HEK293 (cell line): ENCODE measurements around the gene THBS1.

Experiments
- CTCF ChIA-PET: fragments of 350-600 bp; formaldehyde crosslinking; extraction: SDS; loops from one replicate; lab custom pipeline; 2021; ENCODE audit warnings: antibody characterized with exemption; lab: Yijun Ruan, JAX
- POLR2A ChIA-PET: fragments of 300-600 bp; formaldehyde crosslinking; extraction: SDS; loops from one replicate; lab custom pipeline; 2020; ENCODE audit warnings: antibody characterized with exemption, inconsistent platforms; lab: Yijun Ruan, JAX
- H3K27ac ChIP-seq: fragments of 200-500 bp; sonication (Bioruptor generic); 2 replicates; pipeline ENCODE4 v1.5.1; 2014; ENCODE audit warnings: low read depth, low read length, control low read depth, inconsistent platforms; ENCODE audit errors: extremely low read depth
- H3K36me3 ChIP-seq, 2 experiments: fragments of 200-500 bp in 1 of 2; sonication (Bioruptor generic) in 1 of 2; 1 replicate in 1 of 2; 2 replicates in 1 of 2; pipeline ENCODE4 v1.5.1; 2014 to 2017; ENCODE audit warnings: inconsistent platforms in 2 of 2, low read length in 2 of 2; ENCODE audit not compliant: control insufficient read depth in 2 of 2, insufficient read depth in 1 of 2
- H3K4me1 ChIP-seq: fragments of 200-500 bp; sonication (Bioruptor generic); 2 replicates; pipeline ENCODE4 v1.5.1; 2014; ENCODE audit warnings: mild to moderate bottlenecking, low read length, inconsistent platforms; ENCODE audit not compliant: control insufficient read depth, insufficient read depth
- H3K4me3 ChIP-seq: 2 replicates; pipeline ENCODE4 v1.5.1; 2011; ENCODE audit warnings: low read depth, mild to moderate bottlenecking, control low read depth, low read length, moderate library complexity
- H3K9me3 ChIP-seq: fragments of 200-500 bp; sonication (Bioruptor generic); 2 replicates; pipeline ENCODE4 v1.5.1; 2014; ENCODE audit warnings: low read depth, low read length, inconsistent platforms; ENCODE audit not compliant: control insufficient read depth, insufficient read depth
- AEBP2 ChIP-seq: fragments of 450-650 bp; formaldehyde crosslinking; IDR thresholded peaks from 2 replicates; pipeline ENCODE4 v1.5.1; 2016; ENCODE audit warnings: missing biosample characterization, missing genetic modification characterization, borderline replicate concordance
- CTCF ChIP-seq: fragments of 450-650 bp; formaldehyde crosslinking; IDR thresholded peaks from 2 replicates; pipeline ENCODE4 v1.5.1; 2016; ENCODE audit warnings: missing biosample characterization, missing genetic modification characterization
- FEZF1 ChIP-seq: fragments of 450-650 bp; formaldehyde crosslinking; IDR thresholded peaks from 2 replicates; pipeline ENCODE4 v1.5.1; 2016; ENCODE audit warnings: missing biosample characterization, missing genetic modification characterization
- GLIS1 ChIP-seq: fragments of 450-650 bp; formaldehyde crosslinking; IDR thresholded peaks from 2 replicates; pipeline ENCODE4 v1.5.1; 2016; ENCODE audit warnings: missing biosample characterization, missing genetic modification characterization
- HOXC10 ChIP-seq: sonication (generic); formaldehyde crosslinking; IDR thresholded peaks from 2 replicates; pipeline ENCODE4 v1.8.1; 2023; ENCODE audit warnings: mild to moderate bottlenecking, missing genetic modification reagents
- IKZF3 ChIP-seq: fragments of 450-650 bp; IDR thresholded peaks from 2 replicates; pipeline ENCODE4 v1.5.0; 2018; ENCODE audit warnings: missing biosample characterization, mild to moderate bottlenecking, missing genetic modification characterization, moderate library complexity
- MEIS1 ChIP-seq: sonication (generic); formaldehyde crosslinking; IDR thresholded peaks from 2 replicates; pipeline ENCODE4 v1.8.1; 2022; ENCODE audit warnings: missing genetic modification reagents, mild to moderate bottlenecking, borderline replicate concordance
- RBAK ChIP-seq: fragments of 450-650 bp; formaldehyde crosslinking; IDR thresholded peaks from 2 replicates; pipeline ENCODE4 v1.5.1; 2016; ENCODE audit warnings: missing biosample characterization, missing genetic modification characterization
- SCRT2 ChIP-seq: fragments of 450-650 bp; formaldehyde crosslinking; IDR thresholded peaks from 2 replicates; pipeline ENCODE4 v1.5.1; 2016; ENCODE audit warnings: missing biosample characterization, missing genetic modification characterization
- ZBTB26 ChIP-seq: fragments of 450-650 bp; formaldehyde crosslinking; optimal IDR thresholded peaks from 2 replicates; pipeline ENCODE3; 2016; ENCODE audit warnings: missing biosample characterization, mild to moderate bottlenecking, missing genetic modification characterization
- ZFHX2 ChIP-seq: fragments of 450-650 bp; formaldehyde crosslinking; conservative IDR thresholded peaks from 2 replicates; pipeline ENCODE4 v1.5.1; 2016; ENCODE audit warnings: missing biosample characterization, missing genetic modification characterization
- ZNF169 ChIP-seq: fragments of 450-650 bp; formaldehyde crosslinking; IDR thresholded peaks from 2 replicates; pipeline ENCODE4 v1.5.1; 2016; ENCODE audit warnings: missing biosample characterization, missing genetic modification characterization
- ZNF174 ChIP-seq: fragments of 450-650 bp; formaldehyde crosslinking; IDR thresholded peaks from 2 replicates; pipeline ENCODE4 v1.5.0; 2017; ENCODE audit warnings: missing biosample characterization, mild to moderate bottlenecking, missing genetic modification characterization
- ZNF37A ChIP-seq: fragments of 450-650 bp; IDR thresholded peaks from 2 replicates; pipeline ENCODE4 v1.5.1; 2018; ENCODE audit warnings: missing biosample characterization, missing genetic modification characterization
- ZNF639 ChIP-seq: fragments of 450-650 bp; formaldehyde crosslinking; IDR thresholded peaks from 2 replicates; pipeline ENCODE4 v1.5.1; 2016; ENCODE audit warnings: missing biosample characterization, missing genetic modification characterization
- ZNF660 ChIP-seq: fragments of 450-650 bp; IDR thresholded peaks from 2 replicates; pipeline ENCODE4 v1.5.1; 2018; ENCODE audit warnings: missing biosample characterization, mild to moderate bottlenecking, missing genetic modification characterization
- ZNF670 ChIP-seq: fragments of 450-650 bp; formaldehyde crosslinking; IDR thresholded peaks from 2 replicates; pipeline ENCODE4 v1.5.1; 2016; ENCODE audit warnings: missing biosample characterization, missing genetic modification characterization, low read depth
- ZNF692 ChIP-seq: fragments of 450-650 bp; formaldehyde crosslinking; IDR thresholded peaks from 2 replicates; pipeline ENCODE4 v1.5.1; 2016; ENCODE audit warnings: missing biosample characterization, missing genetic modification characterization
- TF ChIP-seq, protein P1 (sequence below): fragments of 450-650 bp; formaldehyde crosslinking; IDR thresholded peaks from 2 replicates; pipeline ENCODE4 v1.5.1; 2017; ENCODE audit warnings: missing biosample characterization, missing genetic modification characterization
- TF ChIP-seq, protein P2 (sequence below): fragments of 450-650 bp; formaldehyde crosslinking; IDR thresholded peaks from 2 replicates; pipeline ENCODE4 v1.5.1; 2017; ENCODE audit warnings: missing biosample characterization, missing genetic modification characterization

Gene THBS1

DNA sequence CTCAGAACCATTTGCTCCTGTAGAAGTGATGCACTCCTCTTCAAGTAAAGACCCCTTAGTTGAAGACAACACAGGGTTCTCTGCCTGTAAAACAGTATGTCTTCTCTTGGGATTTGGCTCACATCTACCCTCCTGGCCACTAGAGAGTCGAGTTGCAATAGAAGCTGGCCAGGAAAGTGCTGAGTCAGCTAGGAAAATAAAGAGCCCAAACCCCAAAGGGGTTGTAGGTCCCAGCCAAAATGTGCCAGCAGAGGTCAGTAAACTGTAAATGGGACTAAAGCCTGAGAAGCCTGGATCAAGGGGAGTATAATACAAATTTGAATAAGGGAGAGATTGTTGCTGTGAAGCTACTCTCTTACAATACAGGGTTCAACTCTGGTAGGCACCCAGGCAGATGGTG is 37.2 kb upstream of the THBS1 start:
- ChIA-PET POLR2A (no interaction called here), CTCF (interaction anchor here (1.1 kb wide), 1 partner anchor 30 kb away, joined by 4 read pairs; no protein-coding TSS in a partner anchor)
- H3K36me3 ChIP-seq = no peaks in the 10 kb centered on the region
- TF ChIP-seq, protein P1, sequence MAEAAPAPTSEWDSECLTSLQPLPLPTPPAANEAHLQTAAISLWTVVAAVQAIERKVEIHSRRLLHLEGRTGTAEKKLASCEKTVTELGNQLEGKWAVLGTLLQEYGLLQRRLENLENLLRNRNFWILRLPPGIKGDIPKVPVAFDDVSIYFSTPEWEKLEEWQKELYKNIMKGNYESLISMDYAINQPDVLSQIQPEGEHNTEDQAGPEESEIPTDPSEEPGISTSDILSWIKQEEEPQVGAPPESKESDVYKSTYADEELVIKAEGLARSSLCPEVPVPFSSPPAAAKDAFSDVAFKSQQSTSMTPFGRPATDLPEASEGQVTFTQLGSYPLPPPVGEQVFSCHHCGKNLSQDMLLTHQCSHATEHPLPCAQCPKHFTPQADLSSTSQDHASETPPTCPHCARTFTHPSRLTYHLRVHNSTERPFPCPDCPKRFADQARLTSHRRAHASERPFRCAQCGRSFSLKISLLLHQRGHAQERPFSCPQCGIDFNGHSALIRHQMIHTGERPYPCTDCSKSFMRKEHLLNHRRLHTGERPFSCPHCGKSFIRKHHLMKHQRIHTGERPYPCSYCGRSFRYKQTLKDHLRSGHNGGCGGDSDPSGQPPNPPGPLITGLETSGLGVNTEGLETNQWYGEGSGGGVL (tag by site-specific recombination) = no peak
- TF ChIP-seq, protein P2, sequence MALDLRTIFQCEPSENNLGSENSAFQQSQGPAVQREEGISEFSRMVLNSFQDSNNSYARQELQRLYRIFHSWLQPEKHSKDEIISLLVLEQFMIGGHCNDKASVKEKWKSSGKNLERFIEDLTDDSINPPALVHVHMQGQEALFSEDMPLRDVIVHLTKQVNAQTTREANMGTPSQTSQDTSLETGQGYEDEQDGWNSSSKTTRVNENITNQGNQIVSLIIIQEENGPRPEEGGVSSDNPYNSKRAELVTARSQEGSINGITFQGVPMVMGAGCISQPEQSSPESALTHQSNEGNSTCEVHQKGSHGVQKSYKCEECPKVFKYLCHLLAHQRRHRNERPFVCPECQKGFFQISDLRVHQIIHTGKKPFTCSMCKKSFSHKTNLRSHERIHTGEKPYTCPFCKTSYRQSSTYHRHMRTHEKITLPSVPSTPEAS (tag by site-specific recombination) = no peak
- TF ChIP-seq ZNF660 = no peak
- TF ChIP-seq SCRT2 (tag by site-specific recombination) = no peak
- TF ChIP-seq CTCF (tag by site-specific recombination) = no peak
- TF ChIP-seq GLIS1 = no peak
- no peak for TF ChIP-seq AEBP2 (tag by site-specific recombination)
- TF ChIP-seq RBAK (tag by site-specific recombination) = no peak
- TF ChIP-seq ZNF169 (tag by site-specific recombination) = no peak
- no peak for TF ChIP-seq ZNF670 (tag by site-specific recombination)
- no peak overlapping the region for H3K4me3 ChIP-seq
- no peaks in the 10 kb centered on the region for H3K9me3 ChIP-seq
- H3K27ac ChIP-seq = no peak overlapping the region
- H3K4me1 ChIP-seq = no peaks in the 10 kb centered on the region

GRCh38 chr15:39546842-39547241 is 34.0 kb upstream of the THBS1 start:
- ChIA-PET POLR2A (interaction anchor here (0.6 kb wide), 1 partner anchor 35 kb away, joined by 5 read pairs; no protein-coding TSS in a partner anchor), CTCF (no interaction called here)
- TF ChIP-seq ZNF692 (no peak), FEZF1 (tag by site-specific recombination) (no peak), ZNF174 (tag by site-specific recombination) (no peak), ZFHX2 (no peak)
- no peaks in the 10 kb centered on the region for H3K4me1 ChIP-seq
- no peak overlapping the region for H3K27ac ChIP-seq
- H3K9me3 ChIP-seq = no peaks in the 10 kb centered on the region
- no peaks in the 10 kb centered on the region for H3K36me3 ChIP-seq
- no peak overlapping the region for H3K4me3 ChIP-seq

- Histone ChIP-seq H3K4me1 (no peaks in the 10 kb centered on the region), H3K36me3 (no peaks in the 10 kb centered on the region), H3K27ac (no peak overlapping the region), H3K9me3 (no peaks in the 10 kb centered on the region), H3K4me3 (no peak overlapping the region)
- POLR2A ChIA-PET = no interaction called here
- CTCF ChIA-PET = no interaction called here
- no peak for TF ChIP-seq ZNF639 (tag by site-specific recombination)
- TF ChIP-seq HOXC10 (CRISPR knock-in tag) = no peak
- TF ChIP-seq ZBTB26 (tag by site-specific recombination) = no peak
- no peak for TF ChIP-seq IKZF3 (tag by site-specific recombination)
- no peak for TF ChIP-seq MEIS1 (CRISPR knock-in tag)
- no peak for TF ChIP-seq ZNF37A (tag by site-specific recombination)
These were observed 32.3 kb upstream of the THBS1 start for GRCh38 chr15:39548561-39548960.
